Neural progenitor cell (in vitro differentiated cells): ENCODE results near the gene MAPK7.

Experiments
- EZH2 ChIP-seq: fragments of 200-600 bp; sonication (generic); IDR thresholded peaks from 2 replicates; pipeline ENCODE4 v1.6.1; 2017; ENCODE audit warnings: antibody characterized with exemption, mild to moderate bottlenecking, moderate library complexity
- EZH2phosphoT487 ChIP-seq: fragments of 200-600 bp; sonication (generic); IDR thresholded peaks from 2 replicates; pipeline ENCODE4 v1.6.1; 2017; ENCODE audit warnings: antibody characterized with exemption
- TF ChIP-seq, protein P1 (sequence below): fragments of 200-600 bp; sonication (generic); IDR thresholded peaks from 2 replicates; pipeline ENCODE4 v1.5.1; 2017; ENCODE audit warnings: antibody characterized with exemption, mild to moderate bottlenecking

DNA sequence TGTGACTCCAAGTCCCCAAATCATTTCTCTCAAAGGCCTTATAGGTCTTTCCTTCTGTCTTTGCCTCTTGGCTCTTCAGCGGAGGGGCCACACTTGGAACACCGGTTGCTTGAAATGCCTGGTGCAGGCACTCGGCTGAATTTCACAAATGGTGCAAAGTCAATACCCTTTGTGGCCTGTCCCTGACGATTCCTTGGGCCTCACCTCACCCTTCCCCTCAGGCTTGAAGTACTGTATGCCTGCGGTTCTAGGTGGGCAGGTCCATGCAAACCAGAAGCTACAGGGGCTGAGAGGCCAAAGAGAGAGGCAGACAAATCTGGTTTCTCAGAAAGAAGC is 11.7 kb upstream of the MAPK7 start:
- TF ChIP-seq, protein P1, sequence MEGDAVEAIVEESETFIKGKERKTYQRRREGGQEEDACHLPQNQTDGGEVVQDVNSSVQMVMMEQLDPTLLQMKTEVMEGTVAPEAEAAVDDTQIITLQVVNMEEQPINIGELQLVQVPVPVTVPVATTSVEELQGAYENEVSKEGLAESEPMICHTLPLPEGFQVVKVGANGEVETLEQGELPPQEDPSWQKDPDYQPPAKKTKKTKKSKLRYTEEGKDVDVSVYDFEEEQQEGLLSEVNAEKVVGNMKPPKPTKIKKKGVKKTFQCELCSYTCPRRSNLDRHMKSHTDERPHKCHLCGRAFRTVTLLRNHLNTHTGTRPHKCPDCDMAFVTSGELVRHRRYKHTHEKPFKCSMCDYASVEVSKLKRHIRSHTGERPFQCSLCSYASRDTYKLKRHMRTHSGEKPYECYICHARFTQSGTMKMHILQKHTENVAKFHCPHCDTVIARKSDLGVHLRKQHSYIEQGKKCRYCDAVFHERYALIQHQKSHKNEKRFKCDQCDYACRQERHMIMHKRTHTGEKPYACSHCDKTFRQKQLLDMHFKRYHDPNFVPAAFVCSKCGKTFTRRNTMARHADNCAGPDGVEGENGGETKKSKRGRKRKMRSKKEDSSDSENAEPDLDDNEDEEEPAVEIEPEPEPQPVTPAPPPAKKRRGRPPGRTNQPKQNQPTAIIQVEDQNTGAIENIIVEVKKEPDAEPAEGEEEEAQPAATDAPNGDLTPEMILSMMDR = no peak
- no peak for TF ChIP-seq EZH2
- no peak for TF ChIP-seq EZH2phosphoT487
